Effector memory CD4-positive, alpha-beta T cell (primary cell): ENCODE results near the gene MYO1B.

ENCODE experiments used
- DNase-seq, 3 donors: peaks; one replicate each; pipeline ENCODE4 v3.0.0-alpha.2; 2020
- H3K27ac ChIP-seq: 2 replicates; pipeline ENCODE4 v1.7.0; 2013; ENCODE audit warnings: mild to moderate bottlenecking, low read length, moderate library complexity; ENCODE audit not compliant: insufficient read depth, poor library complexity, severe bottlenecking
- H3K27me3 ChIP-seq: replicated peaks from 2 replicates; pipeline ENCODE4 v1.7.0; 2013; ENCODE audit warnings: mild to moderate bottlenecking, low read length; ENCODE audit not compliant: insufficient read depth, control insufficient read depth, poor library complexity, severe bottlenecking
- H3K36me3 ChIP-seq: 2 replicates; pipeline ENCODE4 v1.7.0; 2013; ENCODE audit warnings: mild to moderate bottlenecking, low read length, moderate library complexity; ENCODE audit not compliant: control insufficient read depth, insufficient read depth
- H3K4me1 ChIP-seq: 2 replicates; pipeline ENCODE4 v1.7.0; 2013; ENCODE audit warnings: low read length, mild to moderate bottlenecking; ENCODE audit not compliant: control insufficient read depth, insufficient read depth, poor library complexity, severe bottlenecking
- H3K4me3 ChIP-seq: 2 replicates; pipeline ENCODE4 v1.7.0; 2013; ENCODE audit warnings: low read length, low read depth, mild to moderate bottlenecking; ENCODE audit not compliant: insufficient read depth, poor library complexity, severe bottlenecking
- H3K9me3 ChIP-seq: 2 replicates; pipeline ENCODE4 v1.7.0; 2013; ENCODE audit warnings: mild to moderate bottlenecking, low read length, moderate library complexity; ENCODE audit not compliant: control insufficient read depth
- total RNA-seq, 3 donors: gene quantifications; one replicate each; lab custom pipeline; 2026; lab: John Stamatoyannopoulos, UW

The MYO1B gene
- total RNA-seq = 0.35 to 0.77 (median 0.52) reads per million in 3 donors

GRCh38 chr2:191245046-191245868 lies at the start of gene MYO1B:
Gene MYO1B (plus strand): TSS chr2:191245404. CDS start chr2:191276896, 31,492 bp downstream.
- no peak within 1 kb of the TSS for H3K27ac ChIP-seq

DNA sequence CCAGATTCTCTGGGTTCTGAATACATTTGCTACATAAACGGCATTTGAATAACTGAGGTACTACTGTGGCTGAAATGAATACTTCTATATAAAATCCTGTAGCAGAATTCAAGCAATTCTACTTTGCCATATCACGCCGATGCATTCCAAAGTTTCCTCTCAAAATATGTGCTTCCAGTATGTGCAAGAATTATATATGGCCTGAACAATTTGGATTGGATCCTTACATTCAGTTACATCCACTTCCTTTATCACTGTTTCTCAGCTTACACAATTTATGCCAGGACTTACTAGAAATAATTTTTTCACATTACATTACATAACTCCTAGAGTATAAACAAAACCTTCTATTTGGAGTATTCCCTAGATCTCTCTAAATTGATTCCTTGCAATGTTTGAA lies 48.1 kb upstream of the MYO1B start:
- DNase-seq = no peak
- no peaks in the 10 kb centered on the region for H3K36me3 ChIP-seq
- H3K27ac ChIP-seq = no peak overlapping the region
- H3K4me1 ChIP-seq = peaks cover 18% of the 10 kb centered on the region
- H3K4me3 ChIP-seq = no peak overlapping the region
- no peaks in the 10 kb centered on the region for H3K27me3 ChIP-seq
- no peaks in the 10 kb centered on the region for H3K9me3 ChIP-seq

More at GRCh38 chr2:191245046-191245868, at the start of gene MYO1B:
- Histone ChIP-seq H3K36me3 (no peaks in the 10 kb centered on the region), H3K27me3 (peaks cover 6% of the 10 kb centered on the region), H3K4me3 (peak within 1 kb of the TSS; percentile 58), H3K9me3 (no peaks in the 10 kb centered on the region), H3K4me1 (no peaks in the 10 kb centered on the region)
- DNase-seq = peak; percentile 10 to 17 (median 10)

DNA sequence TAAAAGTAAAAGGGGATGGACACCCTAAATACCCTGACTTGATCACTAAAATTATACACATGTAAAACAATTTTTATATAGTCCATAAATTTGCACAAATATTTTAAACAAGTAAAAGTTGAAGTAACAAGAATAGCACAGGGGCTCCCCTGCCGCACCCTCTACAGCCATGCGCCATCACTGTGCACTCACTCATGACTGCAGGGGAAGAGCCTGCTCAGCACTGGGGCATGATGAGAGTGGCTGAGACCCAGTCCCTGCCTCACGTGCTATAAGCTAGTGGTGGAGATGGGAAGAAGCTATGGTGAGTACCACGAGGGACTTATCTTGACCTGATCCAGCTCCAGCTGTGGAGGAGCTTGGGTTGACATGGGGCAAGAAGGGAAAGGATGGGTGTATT lies 46.9 kb upstream of the MYO1B start:
- Histone ChIP-seq H3K27me3 (no peaks in the 10 kb centered on the region), H3K27ac (no peak overlapping the region), H3K4me1 (peaks cover 22% of the 10 kb centered on the region), H3K36me3 (no peaks in the 10 kb centered on the region), H3K4me3 (no peak overlapping the region), H3K9me3 (no peaks in the 10 kb centered on the region)
- no peak for DNase-seq

- Histone ChIP-seq H3K27ac (no peak overlapping the region), H3K4me3 (no peak overlapping the region), H3K4me1 (peaks cover 5% of the 10 kb centered on the region), H3K27me3 (no peaks in the 10 kb centered on the region), H3K36me3 (no peaks in the 10 kb centered on the region), H3K9me3 (no peaks in the 10 kb centered on the region)
- no peak for DNase-seq
Observed at GRCh38 chr2:191199929-191200512, 45.2 kb upstream of the MYO1B start.

GRCh38 chr2:191200910-191201309 lies 44.3 kb upstream of the MYO1B start:
- Histone ChIP-seq H3K36me3 (no peaks in the 10 kb centered on the region), H3K27ac (no peak overlapping the region), H3K27me3 (no peaks in the 10 kb centered on the region), H3K4me3 (no peak overlapping the region), H3K4me1 (peaks cover 5% of the 10 kb centered on the region), H3K9me3 (no peaks in the 10 kb centered on the region)
- no peak for DNase-seq

DNA sequence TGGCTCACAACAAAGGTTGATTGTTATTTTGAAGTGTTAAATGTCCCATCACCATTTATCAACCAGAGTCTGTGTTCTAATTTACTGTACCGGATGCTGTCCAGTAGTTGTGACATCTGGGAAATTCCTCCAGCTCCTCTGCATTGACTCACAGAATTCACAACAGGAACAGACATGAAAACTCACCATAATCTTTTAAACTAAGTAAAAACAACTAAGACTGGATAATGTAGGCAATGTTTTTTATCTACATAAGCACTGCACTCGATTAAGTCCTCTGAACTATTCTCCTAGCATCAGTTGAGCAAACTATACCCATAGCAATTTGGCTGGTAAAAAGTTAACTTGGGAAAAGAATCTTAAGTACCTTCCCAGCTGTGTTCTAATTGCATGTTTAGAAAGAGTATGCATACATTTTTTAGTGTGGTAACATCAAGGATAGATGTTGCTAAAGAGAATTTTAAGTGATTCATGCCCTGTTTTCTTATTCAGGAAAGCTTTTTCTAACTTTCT lies 42.9 kb upstream of the MYO1B start:
- Histone ChIP-seq H3K4me1 (peaks cover 5% of the 10 kb centered on the region), H3K27me3 (no peaks in the 10 kb centered on the region), H3K9me3 (no peaks in the 10 kb centered on the region), H3K27ac (no peak overlapping the region), H3K4me3 (no peak overlapping the region), H3K36me3 (no peaks in the 10 kb centered on the region)
- no peak for DNase-seq

- peak in 1 of 3 donors; percentile 26 for DNase-seq
- Histone ChIP-seq H3K36me3 (no peaks in the 10 kb centered on the region), H3K27me3 (no peaks in the 10 kb centered on the region), H3K4me1 (peaks cover 5% of the 10 kb centered on the region), H3K9me3 (no peaks in the 10 kb centered on the region), H3K27ac (no peak overlapping the region), H3K4me3 (no peak overlapping the region)
Observed at GRCh38 chr2:191202881-191203397, 42.3 kb upstream of the MYO1B start.

DNA sequence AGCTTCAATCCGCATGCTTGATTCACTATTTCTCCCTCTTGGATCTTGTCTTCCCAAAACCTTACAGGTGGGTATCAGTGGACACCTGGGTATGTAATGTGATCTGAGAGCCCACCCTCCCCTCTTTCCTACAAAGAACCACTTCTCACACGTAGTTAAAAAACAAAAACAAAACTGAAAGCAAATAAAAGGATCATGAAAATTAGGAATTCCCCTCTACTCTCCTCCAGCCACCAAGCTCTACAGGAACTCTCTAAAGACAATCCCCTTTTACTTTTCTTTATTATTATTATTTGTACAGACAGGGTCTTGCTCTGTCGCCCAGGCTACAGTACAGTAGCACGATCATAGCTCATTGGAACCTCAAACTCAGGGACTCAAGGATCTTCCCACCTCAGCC lies 40.8 kb upstream of the MYO1B start:
- DNase-seq = no peak
- Histone ChIP-seq H3K27ac (peak overlapping the region; percentile 27), H3K4me1 (peaks cover 5% of the 10 kb centered on the region), H3K9me3 (no peaks in the 10 kb centered on the region), H3K4me3 (no peak overlapping the region), H3K36me3 (no peaks in the 10 kb centered on the region), H3K27me3 (no peaks in the 10 kb centered on the region)

DNA sequence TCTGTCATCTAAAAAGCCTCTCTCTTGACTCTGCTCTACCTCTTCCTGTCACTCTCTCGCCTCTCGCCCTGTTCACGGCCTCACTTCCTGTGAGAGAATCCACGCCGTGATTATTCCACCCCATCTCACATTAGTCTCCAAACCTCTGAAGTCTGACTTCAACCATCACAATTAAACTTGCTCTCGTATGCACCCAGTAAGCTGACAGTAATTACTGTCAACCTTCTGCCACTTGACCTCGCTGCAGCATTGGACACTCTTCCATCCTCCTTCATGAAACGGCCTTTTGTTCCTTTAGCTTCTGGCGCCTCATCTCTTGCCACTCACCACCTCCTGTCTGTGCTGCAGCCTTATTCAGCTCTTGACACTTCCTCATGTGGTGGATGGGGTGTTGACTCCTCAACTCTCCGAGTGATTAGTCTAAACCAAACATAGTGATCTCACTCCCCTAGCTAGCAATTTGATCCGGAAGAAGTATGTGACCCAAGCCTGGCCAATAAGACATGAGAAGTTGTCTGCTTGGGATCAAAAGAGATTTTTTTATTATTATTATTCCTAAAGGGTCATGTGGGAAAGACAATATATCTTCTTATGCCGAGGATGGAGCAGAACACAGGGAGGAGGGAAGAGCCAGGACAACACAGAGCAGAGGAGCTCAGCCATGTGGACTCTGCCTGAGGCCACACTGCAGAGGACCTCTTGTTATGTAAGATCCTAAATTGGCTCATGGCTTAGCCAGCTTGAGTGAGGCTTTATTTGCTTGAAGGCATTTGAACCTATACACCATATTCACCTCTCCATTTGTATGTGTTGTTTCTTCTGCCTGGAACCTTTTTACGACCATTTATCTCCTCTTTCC lies 38.4 kb upstream of the MYO1B start:
- peak in 2 of 3 donors; percentile 17 to 23 for DNase-seq
- Histone ChIP-seq H3K27me3 (no peaks in the 10 kb centered on the region), H3K36me3 (no peaks in the 10 kb centered on the region), H3K4me1 (peaks cover 5% of the 10 kb centered on the region), H3K4me3 (no peak overlapping the region), H3K27ac (peak overlapping the region; percentile 35), H3K9me3 (no peaks in the 10 kb centered on the region)
